Measurements from ENCODE around the gene PIGX.

DNA sequence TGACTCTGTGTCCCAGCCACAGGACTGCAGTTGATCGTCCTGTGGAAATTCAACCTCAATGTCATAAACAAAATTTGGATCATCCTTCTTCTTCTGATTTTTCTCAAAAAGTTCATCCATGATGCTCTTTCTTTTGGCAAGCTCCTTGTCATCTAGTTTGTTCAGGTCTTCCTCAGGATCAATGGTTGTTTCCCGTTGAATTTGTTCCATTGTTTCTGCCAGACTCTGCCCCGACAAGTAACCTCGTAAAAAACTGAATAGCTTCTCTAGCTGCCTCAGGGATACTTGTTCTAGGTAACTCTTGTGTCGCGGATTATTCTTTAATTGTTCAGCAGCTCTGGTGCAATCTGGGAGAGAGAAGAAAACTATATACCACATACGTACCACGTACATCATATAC is 4.6 kb upstream of the PIGX start:
- no peak for TF ChIP-seq POLR2A (IDR thresholded peaks at IDR 0.05; ENCODE audit: low read length)
- TF ChIP-seq GATA1 (IDR thresholded peaks at IDR 0.05; ENCODE audit: low read depth, low read length), result no peak
